A549 (cell line): ENCODE results near the gene KCNK17. TPM values are rescaled to one million over a fixed set of nuclear protein-coding genes. Genes with fewer than 3 reads are reported as not detected.
"Not testable (repeated sequence)": the region's sequence is repeated elsewhere in the genome, so short reads cannot be mapped to it uniquely, and the experiment has no call there.

Source experiments
- ATAC-seq, 2 experiments: fragments of 200-7000 bp in 1 of 2; fragments of >200 bp in 1 of 2; cut with Nextera tagmentation in 1 of 2; cut with Tn5 transposase in 1 of 2; 3 replicates each; pipeline versions ENCODE4 v1.8.0 to v1.9.1; 2018 to 2020; ENCODE audit warnings: mild to moderate bottlenecking in 1 of 2, moderate library complexity in 1 of 2
- CTCF ChIA-PET: fragments of 300-600 bp; sonication (Branson Sonifier 250); formaldehyde crosslinking; extraction: SDS; loops from one replicate; lab custom pipeline; 2021; ENCODE audit warnings: antibody characterized with exemption, inconsistent platforms; lab: Yijun Ruan, JAX
- POLR2A ChIA-PET: fragments of 350-600 bp; formaldehyde crosslinking; extraction: SDS; loops from one replicate; lab custom pipeline; 2021; ENCODE audit warnings: antibody characterized with exemption, inconsistent platforms; lab: Yijun Ruan, JAX
- DNase-seq, 2 experiments: peaks; one replicate each; pipeline versions ENCODE4 v3.0.0 to v3.0.0-alpha.2; 2011 to 2016; ENCODE audit warnings: low read depth in 1 of 2, low spot score in 1 of 2
- FAIRE-seq: peaks from 2 replicates; lab custom pipeline; 2011; peaks lifted over from hg19 to GRCh38; lab: Jason Lieb, UNC
- H3K27ac ChIP-seq, 2 experiments: fragments of >200 bp; sonication (Bioruptor Twin); formaldehyde crosslinking; 3 replicates each; pipeline ENCODE4 v1.5.1; 2016 to 2017
- H3K4me1 ChIP-seq: fragments of >200 bp; sonication (Bioruptor Twin); formaldehyde crosslinking; 3 replicates; pipeline ENCODE4 v1.6.1; 2016
- H3K4me2 ChIP-seq: fragments of >200 bp; sonication (Bioruptor Twin); formaldehyde crosslinking; 3 replicates; pipeline ENCODE4 v1.6.1; 2016
- H3K4me3 ChIP-seq: fragments of >200 bp; sonication (Bioruptor Twin); formaldehyde crosslinking; 3 replicates; pipeline ENCODE4 v1.5.1; 2016
- H3K9me3 ChIP-seq: fragments of >200 bp; sonication (Bioruptor Twin); formaldehyde crosslinking; 3 replicates; pipeline ENCODE4 v1.6.1; 2016
- BCL3 ChIP-seq: fragments of >200 bp; sonication (Bioruptor Twin); formaldehyde crosslinking; IDR thresholded peaks from 3 replicates; pipeline ENCODE4 v1.6.1; 2016
- CBX2 ChIP-seq: fragments of 200-600 bp; sonication (generic); IDR thresholded peaks from 2 replicates; pipeline ENCODE4 v1.6.1; 2016; ENCODE audit warnings: low read depth, mild to moderate bottlenecking, borderline replicate concordance
- EHF ChIP-seq: fragments of 250-450 bp; sonication (Bioruptor Pico); IDR thresholded peaks from 2 replicates; pipeline ENCODE4 v1.5.0; 2020; ENCODE audit warnings: mild to moderate bottlenecking
- ELK1 ChIP-seq: fragments of 150-350 bp; IDR thresholded peaks from 2 replicates; pipeline ENCODE4 v1.6.1; 2014; ENCODE audit warnings: low read depth, mild to moderate bottlenecking, low read length
- EP300 ChIP-seq, 2 experiments: fragments of >200 bp; sonication (Bioruptor Twin); formaldehyde crosslinking; IDR thresholded peaks; 2 replicates in 1 of 2; 3 replicates in 1 of 2; pipeline ENCODE4 v1.6.1; 2016 to 2017
- ESRRA ChIP-seq: fragments of 150-350 bp; IDR thresholded peaks from 2 replicates; pipeline ENCODE4 v1.6.1; 2014; ENCODE audit warnings: mild to moderate bottlenecking, low read length, borderline replicate concordance
- FOSB ChIP-seq: fragments of 250-450 bp; sonication (Bioruptor Pico); IDR thresholded peaks from 2 replicates; pipeline ENCODE4 v1.5.0; 2020; ENCODE audit warnings: mild to moderate bottlenecking, moderate library complexity
- GATA3 ChIP-seq: IDR thresholded peaks from 2 replicates; pipeline ENCODE4 v1.6.1; 2012; ENCODE audit warnings: borderline replicate concordance
- HDAC2 ChIP-seq: fragments of 200-600 bp; sonication (generic); IDR thresholded peaks from 2 replicates; pipeline ENCODE4 v1.6.1; 2016
- KDM1A ChIP-seq: fragments of 200-600 bp; sonication (generic); IDR thresholded peaks from 2 replicates; pipeline ENCODE4 v1.6.1; 2016; ENCODE audit warnings: low read depth, mild to moderate bottlenecking
- MAX ChIP-seq: IDR thresholded peaks from 2 replicates; pipeline ENCODE4 v1.6.1; 2012
- NPAS2 ChIP-seq: fragments of 250-450 bp; sonication (Bioruptor Pico); IDR thresholded peaks from 2 replicates; pipeline ENCODE4 v1.8.0; 2022; ENCODE audit warnings: mild to moderate bottlenecking, moderate library complexity, borderline replicate concordance
- NR3C1 ChIP-seq: fragments of >200 bp; sonication (Bioruptor Twin); formaldehyde crosslinking; IDR thresholded peaks from 3 replicates; pipeline ENCODE4 v1.6.1; 2017
- SREBF2 ChIP-seq: fragments of 450-650 bp; IDR thresholded peaks from 2 replicates; pipeline ENCODE4 v1.6.1; 2014; ENCODE audit warnings: mild to moderate bottlenecking, moderate library complexity
- TP53 ChIP-seq: fragments of 250-450 bp; sonication (Bioruptor Pico); IDR thresholded peaks from 2 replicates; pipeline ENCODE4 v1.5.0; 2021; ENCODE audit warnings: mild to moderate bottlenecking, moderate library complexity
- WGBS: methylation state at CpG from one replicate; pipeline ENCODE4 v1.1.6; 2017; ENCODE audit errors: missing lambda C conversion rate; 5-methylcytosine and 5-hydroxymethylcytosine counted together
- polyA plus RNA-seq, 4 experiments: library from polyadenylated mRNA; depleted of rRNA in 3 of 4; stranded (reverse); fragments of >200 nt; fragmentation: RNase III in 1 of 4; extraction: RNeasy Plus Mini Kit Qiagen cat#74134 plus additional on column Dnase treatment in 1 of 4; gene quantifications; 2 replicates in 3 of 4; 3 replicates in 1 of 4; pipeline ENCODE4 v1.2.3, GENCODE V29; 2011 to 2017

KCNK17 gene
- polyA plus RNA-seq, 2 of the 4 experiments (the other 2 are of a cell fraction): not detected

DNA sequence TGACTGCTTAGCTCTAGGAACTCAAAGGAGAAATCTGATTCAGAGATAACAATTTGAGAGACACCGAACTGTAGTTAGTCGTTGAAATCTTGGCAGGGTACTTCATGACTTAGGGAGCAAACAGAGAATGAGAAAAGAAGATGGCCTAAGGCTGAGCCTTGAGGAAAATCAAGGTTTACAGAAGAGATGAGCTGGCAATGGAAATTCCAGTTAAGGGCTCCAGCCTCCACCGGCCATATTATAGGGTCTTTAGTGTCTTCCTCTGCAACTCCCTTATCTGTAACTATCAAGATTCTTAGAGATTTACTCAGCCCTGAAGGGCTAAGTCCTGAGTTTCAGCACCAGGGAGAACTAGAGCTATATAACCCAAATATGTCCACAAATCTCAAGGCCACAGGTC, 26.6 kb downstream of the KCNK17 start:
- FAIRE-seq (no peak), DNase-seq (no peak)
- no peaks in the 10 kb centered on the region for H3K4me1 ChIP-seq
- no peak overlapping the region for H3K4me3 ChIP-seq
- 61% methylated on average over 3 of the region's 3 CpGs for WGBS
- no peak overlapping the region for H3K4me2 ChIP-seq
- H3K9me3 ChIP-seq: no peaks in the 10 kb centered on the region
- no peak for TF ChIP-seq ESRRA
- TF ChIP-seq CBX2: no peak
- no peak for TF ChIP-seq ELK1
- TF ChIP-seq FOSB (CRISPR knock-in tag): no peak
- TF ChIP-seq EP300 (IDR thresholded peaks at IDR 0.05): no peak
- no peak for TF ChIP-seq GATA3
- TF ChIP-seq TP53 (CRISPR knock-in tag): no peak
- no peak for TF ChIP-seq MAX
- no peak for TF ChIP-seq NR3C1
- TF ChIP-seq SREBF2: no peak
- TF ChIP-seq KDM1A: no peak
- TF ChIP-seq, all 56 proteins: peak for 0
- POLR2A ChIA-PET: no interaction called here
- CTCF ChIA-PET: interaction anchor here (0.9 to 1.3 kb wide), 2 partner anchors 31 to 121 kb away, joined by 3 to 5 read pairs; no protein-coding TSS in a partner anchor
- no peak for ATAC-seq
- no peak overlapping the region for H3K27ac ChIP-seq

- H3K27ac ChIP-seq, H3K4me1 ChIP-seq, FAIRE-seq, DNase-seq, H3K4me3 ChIP-seq, H3K4me2 ChIP-seq, ATAC-seq, CTCF ChIA-PET, POLR2A ChIA-PET, H3K9me3 ChIP-seq: not testable (repeated sequence)
- 15% methylated on average over 5 of the region's 10 CpGs for WGBS
These were observed 27.6 kb downstream of the KCNK17 start for GRCh38 chr6:39286596-39286995.

DNA sequence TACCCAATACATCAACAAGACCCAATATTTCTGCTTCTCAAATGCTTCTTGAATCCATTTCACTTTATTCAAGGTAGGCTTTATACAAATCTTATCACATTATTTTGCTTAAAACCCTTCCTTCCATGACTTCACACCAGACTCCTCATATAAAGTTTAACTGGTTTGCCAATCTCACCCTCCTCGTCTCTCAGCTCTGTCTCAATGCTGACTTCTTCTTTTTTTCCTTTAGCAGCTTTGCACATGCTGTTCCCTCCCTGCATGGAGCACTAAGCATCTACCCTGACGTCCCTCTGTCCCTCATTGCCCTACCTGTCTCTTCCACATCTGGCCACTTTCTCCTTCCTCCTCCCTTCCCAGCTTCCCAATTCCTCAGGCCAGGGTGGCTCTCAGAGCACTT, 31.4 kb downstream of the KCNK17 start:
- CTCF ChIA-PET: interaction anchor here (1.9 kb wide), 1 partner anchor 27 kb away, joined by 6 read pairs; no protein-coding TSS in a partner anchor
- no peaks in the 10 kb centered on the region for H3K9me3 ChIP-seq
- TF ChIP-seq BCL3 (no peak), ELK1 (no peak), HDAC2 (no peak), NPAS2 (CRISPR knock-in tag) (no peak)
- POLR2A ChIA-PET: interaction anchor here (0.6 kb wide), 1 partner anchor 846 kb away, joined by 8 read pairs; no protein-coding TSS in a partner anchor
- no peak overlapping the region for H3K27ac ChIP-seq
- H3K4me1 ChIP-seq: peaks cover 9% of the 10 kb centered on the region
- ATAC-seq: no peak
- no peak for FAIRE-seq
- no peak for DNase-seq
- no peak overlapping the region for H3K4me2 ChIP-seq
- whole genome bisulfite sequencing: 53% methylated on average over 2 of the region's 2 CpGs
- H3K4me3 ChIP-seq: no peak overlapping the region

GRCh38 chr6:39281312-39281980, 32.8 kb downstream of the KCNK17 start:
- no peak for DNase-seq
- TF ChIP-seq EHF (CRISPR knock-in tag): no peak
- WGBS: 62% methylated on average over 10 of the region's 11 CpGs
- no peak for ATAC-seq
- CTCF ChIA-PET: no interaction called here
- no peak overlapping the region for H3K4me3 ChIP-seq
- peaks cover 9% of the 10 kb centered on the region for H3K4me1 ChIP-seq
- no peaks in the 10 kb centered on the region for H3K9me3 ChIP-seq
- H3K4me2 ChIP-seq: no peak overlapping the region
- no peak for FAIRE-seq
- POLR2A ChIA-PET: no interaction called here
- H3K27ac ChIP-seq: no peak overlapping the region
